ENCODE data around the gene ADM2.

GRCh38 chr22:50519151-50519550 is 37.8 kb downstream of the ADM2 start:
- TF ChIP-seq POLR2A (IDR thresholded peaks at IDR 0.05) (no peak), EP300 (IDR thresholded peaks at IDR 0.05) (no peak)
